GM23248 (cell line): ENCODE data around the gene SNX9.

Experiments used
- EZH2 ChIP-seq: fragments of 200-600 bp; sonication (generic); IDR thresholded peaks from 2 replicates; pipeline ENCODE4 v1.6.1; 2018; ENCODE audit warnings: antibody characterized with exemption, mild to moderate bottlenecking; ENCODE audit not compliant: insufficient read depth, poor library complexity, severe bottlenecking
- EZH2phosphoT487 ChIP-seq: fragments of 200-600 bp; sonication (generic); IDR thresholded peaks from 2 replicates; pipeline ENCODE4 v1.6.1; 2018; ENCODE audit warnings: antibody characterized with exemption, moderate library complexity, mild to moderate bottlenecking, low read depth; ENCODE audit not compliant: insufficient read depth

DNA sequence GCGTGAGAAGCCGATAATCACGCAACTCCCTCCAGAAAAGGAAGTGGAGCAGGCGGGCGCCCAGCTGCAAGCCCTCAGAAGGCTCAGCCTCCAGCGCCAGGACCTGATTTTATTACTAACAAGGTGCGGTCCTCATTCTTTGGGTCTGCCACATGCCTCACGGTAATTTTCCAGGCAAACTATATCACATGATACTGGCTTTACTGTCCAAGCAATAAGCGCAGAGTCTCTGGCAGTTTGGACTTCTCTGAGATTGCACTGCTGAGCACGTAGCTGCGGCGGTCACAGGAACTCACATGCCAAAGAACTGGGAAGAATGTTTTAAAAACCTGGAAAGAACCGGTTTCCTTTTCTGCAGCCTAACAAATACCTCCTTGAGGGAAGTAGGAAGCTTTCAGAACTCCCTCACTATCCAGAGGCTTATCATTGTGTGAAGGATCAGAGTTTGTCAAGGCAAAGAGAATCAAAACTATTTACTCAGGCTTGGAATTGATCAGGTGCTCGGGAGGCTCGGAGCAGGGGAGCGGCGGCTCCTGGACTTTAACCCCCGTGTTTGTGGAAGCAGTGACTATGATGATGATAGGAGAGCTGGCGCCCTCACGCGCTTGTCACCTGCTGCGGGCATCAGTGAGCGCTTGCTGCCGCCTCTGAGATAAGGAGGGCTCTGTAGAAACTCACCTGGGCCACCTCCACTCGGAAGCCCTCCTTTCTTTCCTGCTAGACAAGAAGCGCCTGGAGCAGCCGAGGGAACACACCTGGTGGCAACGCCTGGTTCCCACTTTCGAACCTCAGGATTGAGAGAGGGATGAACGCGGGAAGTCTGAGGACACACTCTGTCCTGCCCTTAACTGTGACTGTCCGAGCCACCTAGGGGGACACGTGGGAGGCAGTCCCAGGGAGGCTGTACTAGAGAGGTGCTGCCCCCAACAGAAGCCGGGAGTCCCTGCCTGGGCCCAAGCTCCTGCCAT is 131.4 kb downstream of the SNX9 start:
- TF ChIP-seq EZH2phosphoT487 = no peak
- TF ChIP-seq EZH2 = no peak
